ENCODE results near the gene GRID2.

DNA sequence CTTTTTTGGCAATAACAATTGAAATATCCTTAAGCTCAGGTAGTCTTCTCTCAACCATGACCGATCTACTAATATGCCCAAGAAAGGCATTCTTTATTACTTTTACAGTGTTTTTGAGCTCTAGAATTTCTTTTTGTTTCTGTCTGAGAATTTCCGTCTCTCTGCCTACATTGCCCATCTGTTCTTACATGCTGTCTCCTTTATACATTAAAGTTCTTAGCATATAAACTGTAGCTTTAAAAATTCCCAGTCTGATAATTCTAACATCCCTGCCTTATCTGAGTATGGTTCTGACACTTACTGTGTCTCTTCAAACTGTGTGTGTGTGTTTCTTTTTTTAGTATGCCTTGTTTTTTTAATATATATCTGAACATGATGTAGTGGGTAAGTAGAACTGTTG is 658.1 kb downstream of the GRID2 start:
- TF ChIP-seq, protein P1, sequence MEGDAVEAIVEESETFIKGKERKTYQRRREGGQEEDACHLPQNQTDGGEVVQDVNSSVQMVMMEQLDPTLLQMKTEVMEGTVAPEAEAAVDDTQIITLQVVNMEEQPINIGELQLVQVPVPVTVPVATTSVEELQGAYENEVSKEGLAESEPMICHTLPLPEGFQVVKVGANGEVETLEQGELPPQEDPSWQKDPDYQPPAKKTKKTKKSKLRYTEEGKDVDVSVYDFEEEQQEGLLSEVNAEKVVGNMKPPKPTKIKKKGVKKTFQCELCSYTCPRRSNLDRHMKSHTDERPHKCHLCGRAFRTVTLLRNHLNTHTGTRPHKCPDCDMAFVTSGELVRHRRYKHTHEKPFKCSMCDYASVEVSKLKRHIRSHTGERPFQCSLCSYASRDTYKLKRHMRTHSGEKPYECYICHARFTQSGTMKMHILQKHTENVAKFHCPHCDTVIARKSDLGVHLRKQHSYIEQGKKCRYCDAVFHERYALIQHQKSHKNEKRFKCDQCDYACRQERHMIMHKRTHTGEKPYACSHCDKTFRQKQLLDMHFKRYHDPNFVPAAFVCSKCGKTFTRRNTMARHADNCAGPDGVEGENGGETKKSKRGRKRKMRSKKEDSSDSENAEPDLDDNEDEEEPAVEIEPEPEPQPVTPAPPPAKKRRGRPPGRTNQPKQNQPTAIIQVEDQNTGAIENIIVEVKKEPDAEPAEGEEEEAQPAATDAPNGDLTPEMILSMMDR (IDR thresholded peaks at IDR 0.05) = no peak
- no peak for TF ChIP-seq POLR2A (IDR thresholded peaks at IDR 0.05)

Data from thyroid gland (tissue), 4 donors.